Nephron (organoid): ENCODE data around the gene DGKI.

Experiments
- H3K27ac Mint-ChIP-seq, 3 experiments: 2 replicates each; pipeline ENCODE4 v1.8.0; 2020; ENCODE audit warnings: mixed read lengths in 3 of 3, mild to moderate bottlenecking in 2 of 3, moderate library complexity in 1 of 3
- H3K27me3 Mint-ChIP-seq: 2 replicates; pipeline ENCODE4 v1.8.0; 2021; ENCODE audit warnings: low read depth, mild to moderate bottlenecking, moderate library complexity, mixed read lengths
- H3K36me3 Mint-ChIP-seq: 2 replicates; pipeline ENCODE4 v1.8.0; 2020; ENCODE audit warnings: low read depth, mixed read lengths
- H3K4me1 Mint-ChIP-seq: 2 replicates; pipeline ENCODE4 v1.8.0; 2020; ENCODE audit warnings: mixed read lengths
- H3K4me3 Mint-ChIP-seq, 3 experiments: 2 replicates each; pipeline ENCODE4 v1.8.0; 2020; ENCODE audit warnings: mild to moderate bottlenecking in 3 of 3, mixed read lengths in 3 of 3, moderate library complexity in 2 of 3
- H3K9me3 Mint-ChIP-seq: 2 replicates; pipeline ENCODE4 v1.8.0; 2020; ENCODE audit warnings: mixed read lengths
- TF ChIP-seq, protein P1 (sequence below), 3 experiments: fragments of 200-600 bp; sonication (generic); IDR thresholded peaks; one replicate each; pipeline ENCODE4 v1.5.0; 2021; ENCODE audit warnings: antibody characterized with exemption in 3 of 3; ENCODE audit not compliant: unreplicated experiment in 3 of 3

DGKI gene

GRCh38 chr7:137647905-137648565 is 198.7 kb downstream of the DGKI start:
- Mint-ChIP-seq H3K4me3 (no peak overlapping the region), H3K4me1 (no peaks in the 10 kb centered on the region), H3K27ac (no peak overlapping the region), H3K36me3 (no peaks in the 10 kb centered on the region), H3K27me3 (peaks cover 7% of the 10 kb centered on the region), H3K9me3 (no peaks in the 10 kb centered on the region)
- TF ChIP-seq, protein P1, sequence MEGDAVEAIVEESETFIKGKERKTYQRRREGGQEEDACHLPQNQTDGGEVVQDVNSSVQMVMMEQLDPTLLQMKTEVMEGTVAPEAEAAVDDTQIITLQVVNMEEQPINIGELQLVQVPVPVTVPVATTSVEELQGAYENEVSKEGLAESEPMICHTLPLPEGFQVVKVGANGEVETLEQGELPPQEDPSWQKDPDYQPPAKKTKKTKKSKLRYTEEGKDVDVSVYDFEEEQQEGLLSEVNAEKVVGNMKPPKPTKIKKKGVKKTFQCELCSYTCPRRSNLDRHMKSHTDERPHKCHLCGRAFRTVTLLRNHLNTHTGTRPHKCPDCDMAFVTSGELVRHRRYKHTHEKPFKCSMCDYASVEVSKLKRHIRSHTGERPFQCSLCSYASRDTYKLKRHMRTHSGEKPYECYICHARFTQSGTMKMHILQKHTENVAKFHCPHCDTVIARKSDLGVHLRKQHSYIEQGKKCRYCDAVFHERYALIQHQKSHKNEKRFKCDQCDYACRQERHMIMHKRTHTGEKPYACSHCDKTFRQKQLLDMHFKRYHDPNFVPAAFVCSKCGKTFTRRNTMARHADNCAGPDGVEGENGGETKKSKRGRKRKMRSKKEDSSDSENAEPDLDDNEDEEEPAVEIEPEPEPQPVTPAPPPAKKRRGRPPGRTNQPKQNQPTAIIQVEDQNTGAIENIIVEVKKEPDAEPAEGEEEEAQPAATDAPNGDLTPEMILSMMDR (IDR thresholded peaks at IDR 0.05; ENCODE audit: unreplicated experiment in 3 of 3) = no peak

DNA sequence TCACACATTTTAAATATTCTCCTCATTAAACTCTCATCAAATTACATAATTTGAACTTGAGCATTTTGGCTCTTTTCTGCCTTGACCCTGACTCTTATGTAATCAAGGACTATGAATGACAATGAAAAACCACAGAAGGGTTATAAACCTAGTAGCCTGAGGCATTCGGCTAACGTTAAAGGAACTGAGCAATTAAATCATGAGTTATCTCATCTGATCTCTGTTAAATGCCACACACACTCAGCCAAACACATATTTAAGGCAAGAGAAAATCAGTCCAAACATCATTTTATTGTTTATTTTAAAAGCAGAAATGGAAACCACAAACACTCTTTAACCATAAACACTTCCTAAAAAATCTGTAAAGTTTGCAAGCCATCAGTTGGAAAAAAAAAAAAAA is 204.3 kb downstream of the DGKI start:
- H3K9me3 Mint-ChIP-seq = no peaks in the 10 kb centered on the region
- H3K36me3 Mint-ChIP-seq = no peaks in the 10 kb centered on the region
- TF ChIP-seq, protein P1 (IDR thresholded peaks at IDR 0.05; ENCODE audit: unreplicated experiment in 3 of 3) = no peak
- no peak overlapping the region for H3K27ac Mint-ChIP-seq
- no peak overlapping the region for H3K4me3 Mint-ChIP-seq
- peaks cover 3% of the 10 kb centered on the region for H3K27me3 Mint-ChIP-seq
- no peaks in the 10 kb centered on the region for H3K4me1 Mint-ChIP-seq

DNA sequence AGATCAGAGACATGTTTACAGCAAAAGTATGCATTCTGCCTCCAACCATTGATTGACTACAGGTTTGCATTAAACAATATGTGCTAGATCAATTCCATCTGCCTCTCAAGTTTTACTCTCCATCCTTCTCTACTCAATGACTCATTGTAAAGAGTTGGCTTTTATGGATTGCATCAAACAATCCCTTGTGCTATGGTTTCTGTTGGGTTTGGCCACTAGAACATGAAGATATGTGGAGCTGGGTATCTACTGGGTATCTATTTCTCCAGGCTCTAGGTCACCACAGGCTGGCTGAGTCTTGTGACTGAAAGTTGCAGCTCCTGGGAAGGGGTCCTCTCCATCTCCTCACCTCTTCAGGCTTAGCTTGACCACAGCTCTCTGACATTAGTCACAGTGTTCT is 204.7 kb downstream of the DGKI start:
- Mint-ChIP-seq H3K27me3 (no peaks in the 10 kb centered on the region), H3K27ac (no peak overlapping the region), H3K4me1 (no peaks in the 10 kb centered on the region), H3K4me3 (no peak overlapping the region), H3K36me3 (no peaks in the 10 kb centered on the region), H3K9me3 (no peaks in the 10 kb centered on the region)
- TF ChIP-seq, protein P1 (IDR thresholded peaks at IDR 0.05; ENCODE audit: unreplicated experiment in 3 of 3) = no peak

GRCh38 chr7:137636376-137636775 is 210.4 kb downstream of the DGKI start:
- Mint-ChIP-seq H3K9me3 (no peaks in the 10 kb centered on the region), H3K27ac (no peak overlapping the region), H3K36me3 (no peaks in the 10 kb centered on the region), H3K27me3 (no peaks in the 10 kb centered on the region), H3K4me1 (no peaks in the 10 kb centered on the region), H3K4me3 (no peak overlapping the region)
- TF ChIP-seq, protein P1 (IDR thresholded peaks at IDR 0.05; ENCODE audit: unreplicated experiment in 3 of 3) = no peak

- H3K36me3 Mint-ChIP-seq = no peaks in the 10 kb centered on the region
- TF ChIP-seq, protein P1 (IDR thresholded peaks at IDR 0.05; ENCODE audit: unreplicated experiment in 3 of 3) = no peak
- H3K27me3 Mint-ChIP-seq = no peaks in the 10 kb centered on the region
- H3K9me3 Mint-ChIP-seq = no peaks in the 10 kb centered on the region
- no peak overlapping the region for H3K27ac Mint-ChIP-seq
- H3K4me1 Mint-ChIP-seq = no peaks in the 10 kb centered on the region
- no peak overlapping the region for H3K4me3 Mint-ChIP-seq
Observed at GRCh38 chr7:137635874-137636273, 210.9 kb downstream of the DGKI start.

- Mint-ChIP-seq H3K27me3 (no peaks in the 10 kb centered on the region), H3K4me3 (no peak overlapping the region), H3K4me1 (no peaks in the 10 kb centered on the region), H3K9me3 (no peaks in the 10 kb centered on the region), H3K36me3 (no peaks in the 10 kb centered on the region), H3K27ac (no peak overlapping the region)
- TF ChIP-seq, protein P1 (IDR thresholded peaks at IDR 0.05; ENCODE audit: unreplicated experiment in 3 of 3) = no peak
Observed at GRCh38 chr7:137635132-137635531, 211.6 kb downstream of the DGKI start.
